GM23338 (cell line): ENCODE measurements around the gene TOM1. TPM values are rescaled to one million over a fixed set of nuclear protein-coding genes. Genes with fewer than 3 reads are reported as not detected.

Source experiments
- ATAC-seq: fragments of 200-7000 bp; cut with Tn5 transposase; 3 replicates; pipeline ENCODE4 v1.9.1; 2020
- DNase-seq: peaks from one replicate; pipeline ENCODE4 v3.0.0-alpha.2; 2015; ENCODE audit warnings: low spot score
- H2AFZ ChIP-seq: fragments of 200-600 bp; sonication (generic); 2 replicates; pipeline ENCODE4 v1.8.0; 2016; ENCODE audit warnings: antibody characterized with exemption, mild to moderate bottlenecking, moderate library complexity
- H3F3A ChIP-seq: fragments of 200-600 bp; sonication (generic); replicated peaks from 2 replicates; pipeline ENCODE4 v1.8.0; 2017; ENCODE audit warnings: antibody characterized with exemption, mixed run types, low read depth
- H3K27ac ChIP-seq: fragments of 200-600 bp; sonication (generic); 2 replicates; pipeline ENCODE4 v1.6.1; 2016; ENCODE audit warnings: low read depth
- H3K27me3 ChIP-seq: fragments of 200-600 bp; sonication (generic); 2 replicates; pipeline ENCODE4 v1.8.0; 2016; ENCODE audit warnings: mild to moderate bottlenecking, mixed run types, moderate library complexity; ENCODE audit not compliant: insufficient read depth
- H3K36me3 ChIP-seq: fragments of 200-600 bp; sonication (generic); 2 replicates; pipeline ENCODE4 v1.8.0; 2016; ENCODE audit warnings: mild to moderate bottlenecking; ENCODE audit not compliant: insufficient read depth
- H3K4me1 ChIP-seq: fragments of 200-600 bp; sonication (generic); 2 replicates; pipeline ENCODE4 v1.8.0; 2016; ENCODE audit warnings: mild to moderate bottlenecking, moderate library complexity; ENCODE audit not compliant: insufficient read depth
- H3K4me2 ChIP-seq: fragments of 200-600 bp; sonication (generic); 2 replicates; pipeline ENCODE4 v1.7.1; 2017; ENCODE audit warnings: mixed run types
- H3K4me3 ChIP-seq: fragments of 200-600 bp; sonication (generic); 2 replicates; pipeline ENCODE4 v1.6.1; 2016; ENCODE audit warnings: mixed run types
- H3K79me2 ChIP-seq: fragments of 200-600 bp; sonication (generic); replicated peaks from 2 replicates; pipeline ENCODE4 v1.8.0; 2017; ENCODE audit warnings: mild to moderate bottlenecking; ENCODE audit not compliant: insufficient read depth
- H3K9me2 ChIP-seq: fragments of 200-600 bp; sonication (generic); 2 replicates; pipeline ENCODE4 v1.8.0; 2017; ENCODE audit not compliant: insufficient read depth
- H4K20me1 ChIP-seq: fragments of 200-600 bp; sonication (generic); replicated peaks from 2 replicates; pipeline ENCODE4 v1.8.0; 2017; ENCODE audit warnings: mild to moderate bottlenecking; ENCODE audit not compliant: insufficient read depth
- H3K27ac Mint-ChIP-seq: 2 replicates; pipeline ENCODE4 v1.8.0; 2020; ENCODE audit warnings: inconsistent platforms, mild to moderate bottlenecking, moderate library complexity, mixed read lengths
- H3K27me3 Mint-ChIP-seq: 3 replicates; pipeline ENCODE4 v1.8.0; 2022; ENCODE audit warnings: low read depth, mild to moderate bottlenecking, moderate library complexity, mixed read lengths, inconsistent platforms; ENCODE audit not compliant: insufficient read depth, poor library complexity
- H3K36me3 Mint-ChIP-seq: 3 replicates; pipeline ENCODE4 v1.8.0; 2021; ENCODE audit warnings: low read depth, mild to moderate bottlenecking, inconsistent platforms, moderate library complexity, mixed read lengths
- H3K4me1 Mint-ChIP-seq: 3 replicates; pipeline ENCODE4 v1.8.0; 2020; ENCODE audit warnings: mild to moderate bottlenecking, inconsistent platforms, mixed read lengths
- H3K4me3 Mint-ChIP-seq: 3 replicates; pipeline ENCODE4 v1.8.0; 2021; ENCODE audit warnings: moderate library complexity, mild to moderate bottlenecking, inconsistent platforms, mixed read lengths
- H3K9me3 Mint-ChIP-seq: 3 replicates; pipeline ENCODE4 v1.8.0; 2020; ENCODE audit warnings: moderate library complexity, mild to moderate bottlenecking, inconsistent platforms, mixed read lengths
- CREB1 ChIP-seq: fragments of 250-450 bp; sonication (Bioruptor Pico); IDR thresholded peaks from 2 replicates; pipeline ENCODE4 v1.5.0; 2020; ENCODE audit warnings: low read depth, mild to moderate bottlenecking, moderate library complexity
- CTCF ChIP-seq, 2 experiments: fragments of 200-600 bp in 1 of 2; sonication (generic) in 1 of 2; conservative IDR thresholded peaks; 2 replicates each; pipeline versions ENCODE4 v1.5.1 to v1.6.1; 2016 to 2017; ENCODE audit warnings: antibody characterized with exemption in 2 of 2, low read depth in 2 of 2, mild to moderate bottlenecking in 2 of 2, moderate library complexity in 1 of 2
- ETS1 ChIP-seq: IDR thresholded peaks from 2 replicates; pipeline ENCODE4 v1.6.1; 2016; ENCODE audit warnings: antibody characterized with exemption
- EZH2 ChIP-seq: fragments of 200-600 bp; sonication (generic); IDR thresholded peaks from one replicate; pipeline ENCODE4 v1.8.0; 2017; ENCODE audit warnings: antibody characterized with exemption, mild to moderate bottlenecking, low read depth; ENCODE audit not compliant: unreplicated experiment
- JUNB ChIP-seq: IDR thresholded peaks from one replicate; pipeline ENCODE4 v1.6.1; 2016; ENCODE audit warnings: antibody characterized with exemption; ENCODE audit not compliant: unreplicated experiment
- NANOG ChIP-seq: IDR thresholded peaks from 2 replicates; pipeline ENCODE4 v1.6.1; 2016; ENCODE audit warnings: antibody characterized with exemption, borderline replicate concordance
- POLR2AphosphoS5 ChIP-seq: IDR thresholded peaks from 2 replicates; pipeline ENCODE4 v1.6.1; 2016; ENCODE audit warnings: antibody characterized with exemption, low read depth
- REST ChIP-seq: IDR thresholded peaks from one replicate; pipeline ENCODE4 v1.6.1; 2018; ENCODE audit warnings: antibody characterized with exemption; ENCODE audit not compliant: unreplicated experiment
- STAT1 ChIP-seq: IDR thresholded peaks from one replicate; pipeline ENCODE4 v1.6.1; 2016; ENCODE audit warnings: antibody characterized with exemption; ENCODE audit not compliant: unreplicated experiment
- ZNF331 ChIP-seq: fragments of 250-450 bp; sonication (Bioruptor Pico); IDR thresholded peaks from 2 replicates; pipeline ENCODE4 v1.5.0; 2020; ENCODE audit warnings: low read depth, mild to moderate bottlenecking, moderate library complexity
- polyA plus RNA-seq: library from polyadenylated mRNA; unstranded; fragments of >200 nt; fragmentation: Nextera tagmentation; extraction: Ambion mirVana; gene quantifications from 2 replicates; pipeline ENCODE4 v1.2.1, GENCODE V29; 2016
- total RNA-seq: library from RNA; depleted of rRNA; stranded (reverse); fragments of >200 nt; shearing (Covaris generic); gene quantifications from 2 replicates; pipeline ENCODE4 v1.2.3, GENCODE V29; 2014

The TOM1 gene
- total and polyA plus RNA-seq, 2 experiments from 2014 or later: 10.9 to 17.8 TPM

- TF ChIP-seq JUNB (no peak), ZNF331 (CRISPR knock-in tag) (no peak), POLR2AphosphoS5 (no peak), STAT1 (no peak), CREB1 (no peak), EZH2 (no peak)
Measured at GRCh38 chr22:35348703-35349102, 49.0 kb downstream of the TOM1 start (continued).

GRCh38 chr22:35349368-35349703 is 49.6 kb downstream of the TOM1 start:
- Histone ChIP-seq H3K27me3 (peaks cover 11% of the 10 kb centered on the region), H3K9me2 (no peaks in the 10 kb centered on the region), H3K79me2 (no peaks in the 10 kb centered on the region), H3K4me3 (no peak overlapping the region), H3K4me2 (no peak overlapping the region), H4K20me1 (no peaks in the 10 kb centered on the region), H3K27ac (no peak overlapping the region), H3K36me3 (no peaks in the 10 kb centered on the region), H3K4me1 (peaks cover 7% of the 10 kb centered on the region), H2AFZ (no peak overlapping the region), H3F3A (peaks cover 4% of the 10 kb centered on the region; the same call in 1 of the 2 replicates)
- H3K9me3 Mint-ChIP-seq: no peaks in the 10 kb centered on the region
- H3K4me1 Mint-ChIP-seq: peaks cover 22% of the 10 kb centered on the region
- no peak overlapping the region for H3K27ac Mint-ChIP-seq
- ATAC-seq (no peak), DNase-seq (no peak)
- no peaks in the 10 kb centered on the region; the same call in 2 of the 3 replicates for H3K36me3 Mint-ChIP-seq
- no peak for TF ChIP-seq REST
- TF ChIP-seq ETS1: no peak
- TF ChIP-seq CTCF (conservative IDR thresholded peaks at IDR 0.05; ENCODE audit: low read depth in 2 of 2): no peak
- no peak for TF ChIP-seq NANOG
- H3K4me3 Mint-ChIP-seq: no peak overlapping the region
- H3K27me3 Mint-ChIP-seq: peaks cover 9% of the 10 kb centered on the region
